Panc1 (cell line): Measurements from ENCODE around the gene KRT6A. TPM values are rescaled to one million over a fixed set of nuclear protein-coding genes. Genes with fewer than 3 reads are reported as not detected.

Source experiments
- ATAC-seq: fragments of 200-7000 bp; cut with Tn5 transposase; 2 replicates; pipeline ENCODE4 v1.9.1; 2020; ENCODE audit warnings: mild to moderate bottlenecking, moderate library complexity
- BruUV-seq: library from RNA; stranded (reverse); fragments of 400-500 nt; replicated peaks from 2 replicates; lab custom pipeline; 2021; lab: Mats Ljungman, UMichigan
- CTCF ChIA-PET: fragments of 300-600 bp; sonication (Branson Sonifier 250); formaldehyde crosslinking; loops from one replicate; lab custom pipeline; 2022; ENCODE audit warnings: antibody characterized with exemption; lab: Charles Lee
- POLR2A ChIA-PET: fragments of 300-600 bp; sonication (Branson Sonifier 250); formaldehyde crosslinking; loops from one replicate; lab custom pipeline; 2022; ENCODE audit warnings: antibody characterized with exemption; lab: Charles Lee
- DNase-seq: peaks from one replicate; pipeline ENCODE4 v3.0.0-alpha.2; 2010; ENCODE audit warnings: low read depth, low spot score
- H3K27ac ChIP-seq: 2 replicates; pipeline ENCODE4 v1.5.1; 2011; ENCODE audit warnings: mild to moderate bottlenecking, low read length, inconsistent platforms
- H3K27me3 ChIP-seq: fragments of 200-500 bp; sonication (Bioruptor generic); 2 replicates; pipeline ENCODE4 v1.6.0; 2014; ENCODE audit warnings: low read length, inconsistent platforms; ENCODE audit not compliant: control insufficient read depth, insufficient read depth
- H3K36me3 ChIP-seq: fragments of 200-500 bp; sonication (Bioruptor generic); 2 replicates; pipeline ENCODE4 v1.5.1; 2014; ENCODE audit warnings: inconsistent platforms, mild to moderate bottlenecking, low read length, moderate library complexity; ENCODE audit not compliant: control insufficient read depth, insufficient read depth
- H3K4me1 ChIP-seq: 2 replicates; pipeline ENCODE4 v1.5.1; 2011; ENCODE audit warnings: inconsistent platforms, mild to moderate bottlenecking, low read length, moderate library complexity; ENCODE audit not compliant: control insufficient read depth, insufficient read depth
- H3K4me3 ChIP-seq, 2 experiments: 2 replicates each; pipeline ENCODE4 v1.5.1; 2011 to 2012; ENCODE audit warnings: low read depth in 2 of 2, low read length in 2 of 2, mild to moderate bottlenecking in 2 of 2, inconsistent platforms in 1 of 2, moderate library complexity in 1 of 2
- H3K9me3 ChIP-seq: fragments of 200-500 bp; sonication (Bioruptor generic); 2 replicates; pipeline ENCODE4 v1.5.1; 2014; ENCODE audit warnings: low read depth, mild to moderate bottlenecking, inconsistent platforms, low read length, moderate library complexity; ENCODE audit not compliant: control insufficient read depth, insufficient read depth
- POLR2AphosphoS5 ChIP-seq: IDR thresholded peaks from 2 replicates; pipeline ENCODE4 v1.6.1; 2012; ENCODE audit warnings: mild to moderate bottlenecking, low read depth, low read length, moderate library complexity
- SIN3A ChIP-seq: IDR thresholded peaks from 2 replicates; pipeline ENCODE4 v1.6.1; 2012; ENCODE audit warnings: low read depth, mild to moderate bottlenecking, low read length, moderate library complexity, borderline replicate concordance; ENCODE audit not compliant: insufficient read depth
- TCF7L2 ChIP-seq: IDR thresholded peaks from 2 replicates; pipeline ENCODE4 v1.6.1; 2011; ENCODE audit warnings: mild to moderate bottlenecking, low read depth, low read length, inconsistent platforms
- in situ Hi-C: cut with HindIII; loops from 2 replicates; pipeline ENCODE4 v1.10.0; 2016; ENCODE audit warnings: low sequenced_read_pairs, low pct_unique_long_range_greater_than_20kb
- intact Hi-C: fragments of 100-400 bp; cut with micrococcal nuclease; formaldehyde crosslinking; loops from one replicate; pipeline ENCODE4 v1.10.0; 2022; ENCODE audit not compliant: unreplicated experiment
- total RNA-seq: library from RNA; stranded (reverse); gene quantifications from one replicate; pipeline ENCODE4 v1.2.1, GENCODE V29; 2021; ENCODE audit not compliant: unreplicated experiment
- TF ChIP-seq, protein P1 (sequence below): fragments of 450-650 bp; IDR thresholded peaks from 2 replicates; pipeline ENCODE4 v1.5.1; 2017; ENCODE audit warnings: mild to moderate bottlenecking
- TF ChIP-seq, protein P2 (sequence below), 2 experiments: IDR thresholded peaks; 2 replicates each; pipeline ENCODE4 v1.6.1; 2011 to 2012; ENCODE audit warnings: low read depth in 2 of 2, control low read depth in 1 of 2, low read length in 1 of 2, mild to moderate bottlenecking in 1 of 2, moderate library complexity in 1 of 2; ENCODE audit not compliant: insufficient read depth in 1 of 2

KRT6A gene
- total RNA-seq, 1 experiment from 2014 or later, result not detected

DNA sequence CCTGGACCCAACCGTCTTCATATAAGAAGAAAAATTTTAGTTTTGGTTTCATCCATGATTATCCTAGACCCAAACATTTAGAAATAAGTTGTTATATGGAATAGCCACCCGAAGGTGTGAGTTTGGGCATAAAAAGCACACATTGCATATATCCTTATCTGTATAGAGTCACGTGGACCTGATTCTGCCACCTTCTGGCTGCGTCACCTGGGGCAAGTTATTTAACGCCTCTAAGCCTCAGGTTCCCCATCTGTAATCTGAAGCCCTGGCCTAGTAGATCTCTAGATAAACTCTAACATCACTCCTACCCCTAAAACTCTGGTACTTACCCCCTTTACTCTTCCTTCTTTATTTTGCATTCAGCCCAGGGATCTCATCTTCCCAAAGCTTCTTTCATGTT lies 41.4 kb upstream of the KRT6A start:
- POLR2A ChIA-PET, result no interaction called here

DNA sequence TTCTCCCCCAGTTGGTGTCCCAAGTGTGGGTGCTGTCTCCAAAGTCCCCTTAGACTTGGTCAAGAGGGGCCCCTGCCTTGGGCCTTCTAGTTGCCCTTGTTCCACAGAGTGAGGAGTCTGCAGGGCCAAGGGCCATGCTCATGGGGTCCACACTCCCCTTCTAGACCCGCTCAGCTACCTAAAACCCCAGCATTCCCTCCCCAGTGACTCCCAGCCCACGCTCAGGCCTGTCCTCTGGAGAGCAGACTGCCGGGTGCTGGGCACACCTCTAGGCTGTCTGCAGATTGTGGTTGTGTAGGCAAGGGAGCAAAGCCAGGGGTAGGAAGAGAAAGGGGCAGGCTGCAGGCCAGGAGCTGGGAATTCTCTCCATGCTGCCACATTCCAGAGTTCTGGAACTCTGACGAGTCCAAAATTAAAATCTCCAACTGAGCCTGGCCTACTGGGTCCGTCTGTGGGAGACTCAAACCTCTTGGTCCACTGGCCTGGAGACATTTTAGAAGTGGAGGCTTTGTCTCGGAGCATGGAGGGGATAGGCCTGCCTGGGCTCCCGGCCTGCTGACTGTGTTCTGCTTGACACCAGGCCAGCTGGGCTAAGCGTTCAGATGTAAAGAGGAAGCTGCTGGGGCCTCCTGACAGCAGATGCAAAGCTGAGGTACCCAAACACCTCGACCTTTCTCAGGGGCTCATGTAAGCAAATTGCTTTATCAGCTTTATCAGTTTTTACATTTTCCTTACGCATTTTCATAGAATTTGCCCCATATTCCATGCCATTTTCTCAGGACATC lies 40.8 kb upstream of the KRT6A start:
- H3K4me1 ChIP-seq, result peaks cover 4% of the 10 kb centered on the region
- H3K36me3 ChIP-seq, result no peaks in the 10 kb centered on the region
- H3K27me3 ChIP-seq, result no peaks in the 10 kb centered on the region
- BruUV-seq, result no TSS peak
- no peak for TF ChIP-seq SIN3A
- no peak for TF ChIP-seq POLR2AphosphoS5
- no peak for TF ChIP-seq TCF7L2
- TF ChIP-seq, protein P1, sequence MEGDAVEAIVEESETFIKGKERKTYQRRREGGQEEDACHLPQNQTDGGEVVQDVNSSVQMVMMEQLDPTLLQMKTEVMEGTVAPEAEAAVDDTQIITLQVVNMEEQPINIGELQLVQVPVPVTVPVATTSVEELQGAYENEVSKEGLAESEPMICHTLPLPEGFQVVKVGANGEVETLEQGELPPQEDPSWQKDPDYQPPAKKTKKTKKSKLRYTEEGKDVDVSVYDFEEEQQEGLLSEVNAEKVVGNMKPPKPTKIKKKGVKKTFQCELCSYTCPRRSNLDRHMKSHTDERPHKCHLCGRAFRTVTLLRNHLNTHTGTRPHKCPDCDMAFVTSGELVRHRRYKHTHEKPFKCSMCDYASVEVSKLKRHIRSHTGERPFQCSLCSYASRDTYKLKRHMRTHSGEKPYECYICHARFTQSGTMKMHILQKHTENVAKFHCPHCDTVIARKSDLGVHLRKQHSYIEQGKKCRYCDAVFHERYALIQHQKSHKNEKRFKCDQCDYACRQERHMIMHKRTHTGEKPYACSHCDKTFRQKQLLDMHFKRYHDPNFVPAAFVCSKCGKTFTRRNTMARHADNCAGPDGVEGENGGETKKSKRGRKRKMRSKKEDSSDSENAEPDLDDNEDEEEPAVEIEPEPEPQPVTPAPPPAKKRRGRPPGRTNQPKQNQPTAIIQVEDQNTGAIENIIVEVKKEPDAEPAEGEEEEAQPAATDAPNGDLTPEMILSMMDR, result no peak
- TF ChIP-seq, protein P2, sequence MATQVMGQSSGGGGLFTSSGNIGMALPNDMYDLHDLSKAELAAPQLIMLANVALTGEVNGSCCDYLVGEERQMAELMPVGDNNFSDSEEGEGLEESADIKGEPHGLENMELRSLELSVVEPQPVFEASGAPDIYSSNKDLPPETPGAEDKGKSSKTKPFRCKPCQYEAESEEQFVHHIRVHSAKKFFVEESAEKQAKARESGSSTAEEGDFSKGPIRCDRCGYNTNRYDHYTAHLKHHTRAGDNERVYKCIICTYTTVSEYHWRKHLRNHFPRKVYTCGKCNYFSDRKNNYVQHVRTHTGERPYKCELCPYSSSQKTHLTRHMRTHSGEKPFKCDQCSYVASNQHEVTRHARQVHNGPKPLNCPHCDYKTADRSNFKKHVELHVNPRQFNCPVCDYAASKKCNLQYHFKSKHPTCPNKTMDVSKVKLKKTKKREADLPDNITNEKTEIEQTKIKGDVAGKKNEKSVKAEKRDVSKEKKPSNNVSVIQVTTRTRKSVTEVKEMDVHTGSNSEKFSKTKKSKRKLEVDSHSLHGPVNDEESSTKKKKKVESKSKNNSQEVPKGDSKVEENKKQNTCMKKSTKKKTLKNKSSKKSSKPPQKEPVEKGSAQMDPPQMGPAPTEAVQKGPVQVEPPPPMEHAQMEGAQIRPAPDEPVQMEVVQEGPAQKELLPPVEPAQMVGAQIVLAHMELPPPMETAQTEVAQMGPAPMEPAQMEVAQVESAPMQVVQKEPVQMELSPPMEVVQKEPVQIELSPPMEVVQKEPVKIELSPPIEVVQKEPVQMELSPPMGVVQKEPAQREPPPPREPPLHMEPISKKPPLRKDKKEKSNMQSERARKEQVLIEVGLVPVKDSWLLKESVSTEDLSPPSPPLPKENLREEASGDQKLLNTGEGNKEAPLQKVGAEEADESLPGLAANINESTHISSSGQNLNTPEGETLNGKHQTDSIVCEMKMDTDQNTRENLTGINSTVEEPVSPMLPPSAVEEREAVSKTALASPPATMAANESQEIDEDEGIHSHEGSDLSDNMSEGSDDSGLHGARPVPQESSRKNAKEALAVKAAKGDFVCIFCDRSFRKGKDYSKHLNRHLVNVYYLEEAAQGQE (IDR thresholded peaks at IDR 0.05; ENCODE audit: insufficient read depth in 1 of 2, low read depth in 2 of 2, low read length in 1 of 2), result no peak
- POLR2A ChIA-PET, result no interaction called here
- ATAC-seq (no peak), DNase-seq (no peak)
- H3K27ac ChIP-seq, result no peak overlapping the region
- intact Hi-C loops (no loop called here), in situ Hi-C loops (no loop called here)
- no peak overlapping the region for H3K4me3 ChIP-seq
- H3K9me3 ChIP-seq, result no peaks in the 10 kb centered on the region
- CTCF ChIA-PET, result interaction anchor here (0.8 kb wide), 1 partner anchor 11 kb away, joined by 5 read pairs; no protein-coding TSS in a partner anchor

More for the DNA sequence above, 41.4 kb upstream of the KRT6A start:
- DNase-seq, result no peak
- TF ChIP-seq SIN3A (no peak), POLR2AphosphoS5 (no peak), TCF7L2 (no peak)
- TF ChIP-seq, protein P2 (IDR thresholded peaks at IDR 0.05; ENCODE audit: insufficient read depth in 1 of 2, low read depth in 2 of 2, low read length in 1 of 2), result no peak
- TF ChIP-seq, protein P1, result no peak
- Histone ChIP-seq H3K36me3 (no peaks in the 10 kb centered on the region), H3K27me3 (no peaks in the 10 kb centered on the region), H3K4me3 (no peak overlapping the region), H3K27ac (no peak overlapping the region), H3K4me1 (peaks cover 10% of the 10 kb centered on the region), H3K9me3 (no peaks in the 10 kb centered on the region)
- intact Hi-C loops (no loop called here), in situ Hi-C loops (no loop called here)
- no peak for ATAC-seq
- CTCF ChIA-PET, result no interaction called here
- no TSS peak for BruUV-seq
